ENCODE results near the gene PBX3.

GRCh38 chr9:125943831-125944230 is 196.7 kb downstream of the PBX3 start:
- TF ChIP-seq CTCF (conservative IDR thresholded peaks at IDR 0.05; ENCODE audit: low read depth, low read length), result no peak
- TF ChIP-seq EZH2 (IDR thresholded peaks at IDR 0.05; ENCODE audit: borderline replicate concordance, low read depth, low read length, poor library complexity, severe bottlenecking), result no peak
